GM23338 (cell line): Measurements from ENCODE around the gene BAX. TPM values are rescaled to one million over a fixed set of nuclear protein-coding genes. Genes with fewer than 3 reads are reported as not detected.

Experiments
- EZH2 ChIP-seq: fragments of 200-600 bp; sonication (generic); IDR thresholded peaks from one replicate; pipeline ENCODE4 v1.8.0; 2017; ENCODE audit warnings: antibody characterized with exemption, mild to moderate bottlenecking, low read depth; ENCODE audit not compliant: unreplicated experiment
- EZH2phosphoT487 ChIP-seq: fragments of 200-600 bp; sonication (generic); IDR thresholded peaks from one replicate; pipeline ENCODE4 v1.8.1; 2018; ENCODE audit warnings: antibody characterized with exemption; ENCODE audit not compliant: unreplicated experiment
- NANOG ChIP-seq: IDR thresholded peaks from 2 replicates; pipeline ENCODE4 v1.6.1; 2016; ENCODE audit warnings: antibody characterized with exemption, borderline replicate concordance
- POLR2AphosphoS5 ChIP-seq: IDR thresholded peaks from 2 replicates; pipeline ENCODE4 v1.6.1; 2016; ENCODE audit warnings: antibody characterized with exemption, low read depth
- REST ChIP-seq: IDR thresholded peaks from one replicate; pipeline ENCODE4 v1.6.1; 2018; ENCODE audit warnings: antibody characterized with exemption; ENCODE audit not compliant: unreplicated experiment
- polyA plus RNA-seq: library from polyadenylated mRNA; unstranded; fragments of >200 nt; fragmentation: Nextera tagmentation; extraction: Ambion mirVana; gene quantifications from 2 replicates; pipeline ENCODE4 v1.2.1, GENCODE V29; 2016
- total RNA-seq: library from RNA; depleted of rRNA; stranded (reverse); fragments of >200 nt; shearing (Covaris generic); gene quantifications from 2 replicates; pipeline ENCODE4 v1.2.3, GENCODE V29; 2014
- TF ChIP-seq, protein P1 (sequence below): fragments of 250-450 bp; sonication (Bioruptor Pico); IDR thresholded peaks from 2 replicates; pipeline ENCODE4 v1.5.0; 2020; ENCODE audit warnings: mild to moderate bottlenecking, moderate library complexity
- TF ChIP-seq, protein P2 (sequence below), 2 experiments: fragments of 200-600 bp in 1 of 2; sonication (generic) in 1 of 2; conservative IDR thresholded peaks; 2 replicates each; pipeline versions ENCODE4 v1.5.1 to v1.6.1; 2016 to 2017; ENCODE audit warnings: antibody characterized with exemption in 2 of 2, low read depth in 2 of 2, mild to moderate bottlenecking in 2 of 2, moderate library complexity in 1 of 2

Gene BAX
- total and polyA plus RNA-seq, 2 experiments from 2014 or later = 179 to 261 TPM

- TF ChIP-seq, protein P1, sequence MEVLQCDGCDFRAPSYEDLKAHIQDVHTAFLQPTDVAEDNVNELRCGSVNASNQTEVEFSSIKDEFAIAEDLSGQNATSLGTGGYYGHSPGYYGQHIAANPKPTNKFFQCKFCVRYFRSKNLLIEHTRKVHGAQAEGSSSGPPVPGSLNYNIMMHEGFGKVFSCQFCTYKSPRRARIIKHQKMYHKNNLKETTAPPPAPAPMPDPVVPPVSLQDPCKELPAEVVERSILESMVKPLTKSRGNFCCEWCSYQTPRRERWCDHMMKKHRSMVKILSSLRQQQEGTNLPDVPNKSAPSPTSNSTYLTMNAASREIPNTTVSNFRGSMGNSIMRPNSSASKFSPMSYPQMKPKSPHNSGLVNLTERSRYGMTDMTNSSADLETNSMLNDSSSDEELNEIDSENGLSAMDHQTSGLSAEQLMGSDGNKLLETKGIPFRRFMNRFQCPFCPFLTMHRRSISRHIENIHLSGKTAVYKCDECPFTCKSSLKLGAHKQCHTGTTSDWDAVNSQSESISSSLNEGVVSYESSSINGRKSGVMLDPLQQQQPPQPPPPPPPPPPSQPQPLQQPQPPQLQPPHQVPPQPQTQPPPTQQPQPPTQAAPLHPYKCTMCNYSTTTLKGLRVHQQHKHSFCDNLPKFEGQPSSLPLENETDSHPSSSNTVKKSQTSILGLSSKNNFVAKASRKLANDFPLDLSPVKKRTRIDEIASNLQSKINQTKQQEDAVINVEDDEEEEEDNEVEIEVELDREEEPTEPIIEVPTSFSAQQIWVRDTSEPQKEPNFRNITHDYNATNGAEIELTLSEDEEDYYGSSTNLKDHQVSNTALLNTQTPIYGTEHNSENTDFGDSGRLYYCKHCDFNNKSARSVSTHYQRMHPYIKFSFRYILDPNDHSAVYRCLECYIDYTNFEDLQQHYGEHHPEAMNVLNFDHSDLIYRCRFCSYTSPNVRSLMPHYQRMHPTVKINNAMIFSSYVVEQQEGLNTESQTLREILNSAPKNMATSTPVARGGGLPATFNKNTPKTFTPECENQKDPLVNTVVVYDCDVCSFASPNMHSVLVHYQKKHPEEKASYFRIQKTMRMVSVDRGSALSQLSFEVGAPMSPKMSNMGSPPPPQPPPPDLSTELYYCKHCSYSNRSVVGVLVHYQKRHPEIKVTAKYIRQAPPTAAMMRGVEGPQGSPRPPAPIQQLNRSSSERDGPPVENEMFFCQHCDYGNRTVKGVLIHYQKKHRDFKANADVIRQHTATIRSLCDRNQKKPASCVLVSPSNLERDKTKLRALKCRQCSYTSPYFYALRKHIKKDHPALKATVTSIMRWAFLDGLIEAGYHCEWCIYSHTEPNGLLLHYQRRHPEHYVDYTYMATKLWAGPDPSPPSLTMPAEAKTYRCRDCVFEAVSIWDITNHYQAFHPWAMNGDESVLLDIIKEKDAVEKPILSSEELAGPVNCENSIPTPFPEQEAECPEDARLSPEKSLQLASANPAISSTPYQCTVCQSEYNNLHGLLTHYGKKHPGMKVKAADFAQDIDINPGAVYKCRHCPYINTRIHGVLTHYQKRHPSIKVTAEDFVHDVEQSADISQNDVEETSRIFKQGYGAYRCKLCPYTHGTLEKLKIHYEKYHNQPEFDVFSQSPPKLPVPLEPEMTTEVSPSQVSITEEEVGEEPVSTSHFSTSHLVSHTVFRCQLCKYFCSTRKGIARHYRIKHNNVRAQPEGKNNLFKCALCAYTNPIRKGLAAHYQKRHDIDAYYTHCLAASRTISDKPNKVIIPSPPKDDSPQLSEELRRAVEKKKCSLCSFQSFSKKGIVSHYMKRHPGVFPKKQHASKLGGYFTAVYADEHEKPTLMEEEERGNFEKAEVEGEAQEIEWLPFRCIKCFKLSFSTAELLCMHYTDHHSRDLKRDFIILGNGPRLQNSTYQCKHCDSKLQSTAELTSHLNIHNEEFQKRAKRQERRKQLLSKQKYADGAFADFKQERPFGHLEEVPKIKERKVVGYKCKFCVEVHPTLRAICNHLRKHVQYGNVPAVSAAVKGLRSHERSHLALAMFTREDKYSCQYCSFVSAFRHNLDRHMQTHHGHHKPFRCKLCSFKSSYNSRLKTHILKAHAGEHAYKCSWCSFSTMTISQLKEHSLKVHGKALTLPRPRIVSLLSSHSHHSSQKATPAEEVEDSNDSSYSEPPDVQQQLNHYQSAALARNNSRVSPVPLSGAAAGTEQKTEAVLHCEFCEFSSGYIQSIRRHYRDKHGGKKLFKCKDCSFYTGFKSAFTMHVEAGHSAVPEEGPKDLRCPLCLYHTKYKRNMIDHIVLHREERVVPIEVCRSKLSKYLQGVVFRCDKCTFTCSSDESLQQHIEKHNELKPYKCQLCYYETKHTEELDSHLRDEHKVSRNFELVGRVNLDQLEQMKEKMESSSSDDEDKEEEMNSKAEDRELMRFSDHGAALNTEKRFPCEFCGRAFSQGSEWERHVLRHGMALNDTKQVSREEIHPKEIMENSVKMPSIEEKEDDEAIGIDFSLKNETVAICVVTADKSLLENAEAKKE = no peak
- no peak for TF ChIP-seq EZH2
- TF ChIP-seq, protein P2, sequence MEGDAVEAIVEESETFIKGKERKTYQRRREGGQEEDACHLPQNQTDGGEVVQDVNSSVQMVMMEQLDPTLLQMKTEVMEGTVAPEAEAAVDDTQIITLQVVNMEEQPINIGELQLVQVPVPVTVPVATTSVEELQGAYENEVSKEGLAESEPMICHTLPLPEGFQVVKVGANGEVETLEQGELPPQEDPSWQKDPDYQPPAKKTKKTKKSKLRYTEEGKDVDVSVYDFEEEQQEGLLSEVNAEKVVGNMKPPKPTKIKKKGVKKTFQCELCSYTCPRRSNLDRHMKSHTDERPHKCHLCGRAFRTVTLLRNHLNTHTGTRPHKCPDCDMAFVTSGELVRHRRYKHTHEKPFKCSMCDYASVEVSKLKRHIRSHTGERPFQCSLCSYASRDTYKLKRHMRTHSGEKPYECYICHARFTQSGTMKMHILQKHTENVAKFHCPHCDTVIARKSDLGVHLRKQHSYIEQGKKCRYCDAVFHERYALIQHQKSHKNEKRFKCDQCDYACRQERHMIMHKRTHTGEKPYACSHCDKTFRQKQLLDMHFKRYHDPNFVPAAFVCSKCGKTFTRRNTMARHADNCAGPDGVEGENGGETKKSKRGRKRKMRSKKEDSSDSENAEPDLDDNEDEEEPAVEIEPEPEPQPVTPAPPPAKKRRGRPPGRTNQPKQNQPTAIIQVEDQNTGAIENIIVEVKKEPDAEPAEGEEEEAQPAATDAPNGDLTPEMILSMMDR (conservative IDR thresholded peaks at IDR 0.05; ENCODE audit: low read depth in 2 of 2) = no peak
- TF ChIP-seq POLR2AphosphoS5 = no peak
- TF ChIP-seq REST = no peak
- no peak for TF ChIP-seq NANOG
- TF ChIP-seq EZH2phosphoT487 = no peak
These were observed 49.0 kb upstream of the BAX start (continued) for GRCh38 chr19:48905664-48906063.
